Thoracic aorta (tissue), 2 donors: ENCODE measurements around the gene CSNK1D. TPM values are rescaled to one million over a fixed set of nuclear protein-coding genes. Genes with fewer than 3 reads are reported as not detected.

Source experiments
- ATAC-seq: fragments of 150-250 bp; one replicate; pipeline ENCODE4 v1.8.0; 2017; ENCODE audit warnings: low read depth; ENCODE audit not compliant: insufficient number of reproducible peaks, low FRiP score
- DNase-seq: peaks from one replicate; pipeline ENCODE4 v3.0.0-alpha.2; 2020; ENCODE audit warnings: low spot score
- H3K27ac ChIP-seq, 2 donors: fragments of 200-600 bp; sonication (generic); 1 replicate in 1 of 2; 2 replicates in 1 of 2; pipeline ENCODE4 v1.5.1; 2016; ENCODE audit warnings: mild to moderate bottlenecking in 2 of 2, moderate library complexity in 2 of 2
- H3K27me3 ChIP-seq: fragments of 200-600 bp; sonication (generic); replicated peaks from 2 replicates; pipeline ENCODE4 v1.6.0; 2016; ENCODE audit warnings: mild to moderate bottlenecking; ENCODE audit not compliant: insufficient read depth
- H3K36me3 ChIP-seq: fragments of 200-600 bp; sonication (generic); one replicate; pipeline ENCODE4 v1.5.1; 2016
- H3K4me1 ChIP-seq, 2 donors: fragments of 200-600 bp; sonication (generic); 1 replicate in 1 of 2; 2 replicates in 1 of 2; pipeline versions ENCODE4 v1.5.1 to v1.6.0; 2016; ENCODE audit warnings: low read depth in 2 of 2, mild to moderate bottlenecking in 1 of 2; ENCODE audit not compliant: control insufficient read depth in 1 of 2
- H3K4me3 ChIP-seq: fragments of 200-600 bp; sonication (generic); 2 replicates; pipeline ENCODE4 v1.5.1; 2016; ENCODE audit warnings: mild to moderate bottlenecking
- H3K9me3 ChIP-seq: fragments of 200-600 bp; sonication (generic); 2 replicates; pipeline ENCODE4 v1.5.1; 2016
- CTCF ChIP-seq: fragments of 200-600 bp; sonication (generic); IDR thresholded peaks from one replicate; pipeline ENCODE4 v1.5.1; 2019; ENCODE audit warnings: antibody characterized with exemption
- total RNA-seq, 2 donors: library from RNA; depleted of rRNA; stranded (reverse); fragments of >200 nt; gene quantifications; one replicate each; pipeline versions ENCODE4 v1.1.0 to v1.2.3, GENCODE V29; 2016

The CSNK1D gene
- total RNA-seq, 2 donors from 2014 or later: 69.5 to 71.9 TPM

GRCh38 chr17:82221341-82221902 lies 52.1 kb downstream of the CSNK1D start:
- no peak overlapping the region for H3K4me3 ChIP-seq
- H3K4me1 ChIP-seq: peaks cover 15 to 25% of the 10 kb centered on the region in 2 donors
- no peaks in the 10 kb centered on the region for H3K36me3 ChIP-seq
- no peak for DNase-seq
- ATAC-seq: no peak
- no peak for TF ChIP-seq CTCF
- no peak overlapping the region for H3K27ac ChIP-seq
- no peaks in the 10 kb centered on the region for H3K27me3 ChIP-seq
- no peaks in the 10 kb centered on the region for H3K9me3 ChIP-seq

GRCh38 chr17:82219753-82220709 lies 53.5 kb downstream of the CSNK1D start:
- H3K4me3 ChIP-seq: no peak overlapping the region
- no peak overlapping the region for H3K27ac ChIP-seq
- no peak for TF ChIP-seq CTCF
- DNase-seq (no peak), ATAC-seq (no peak)
- H3K27me3 ChIP-seq: no peaks in the 10 kb centered on the region
- H3K4me1 ChIP-seq: peaks cover 23 to 34% of the 10 kb centered on the region in 2 donors
- no peaks in the 10 kb centered on the region for H3K36me3 ChIP-seq
- H3K9me3 ChIP-seq: no peaks in the 10 kb centered on the region

- no peaks in the 10 kb centered on the region for H3K27me3 ChIP-seq
- H3K4me3 ChIP-seq: no peak overlapping the region
- H3K9me3 ChIP-seq: no peaks in the 10 kb centered on the region
- no peaks in the 10 kb centered on the region for H3K36me3 ChIP-seq
- DNase-seq (no peak), ATAC-seq (no peak)
- H3K4me1 ChIP-seq: peaks cover 23 to 34% of the 10 kb centered on the region in 2 donors
- no peak overlapping the region for H3K27ac ChIP-seq
- TF ChIP-seq CTCF: no peak
Observed at GRCh38 chr17:82219083-82219482, 54.4 kb downstream of the CSNK1D start.

GRCh38 chr17:82218349-82219075 lies 55.0 kb downstream of the CSNK1D start:
- Histone ChIP-seq H3K9me3 (no peaks in the 10 kb centered on the region), H3K4me3 (no peak overlapping the region), H3K36me3 (no peaks in the 10 kb centered on the region), H3K27me3 (no peaks in the 10 kb centered on the region), H3K27ac (peak overlapping the region in 1 of 2 donors; percentile 90), H3K4me1 (peaks cover 23 to 36% of the 10 kb centered on the region in 2 donors)
- no peak for TF ChIP-seq CTCF
- ATAC-seq (no peak), DNase-seq (no peak)
